Cardiac muscle cell (in vitro differentiated cells and primary cell): ENCODE results near the gene CSRNP3. TPM values are rescaled to one million over a fixed set of nuclear protein-coding genes. Genes with fewer than 3 reads are reported as not detected.

Experiments used
- DNase-seq, 2 donors: peaks; one replicate each; pipeline versions ENCODE4 v3.0.0 to v3.0.0-alpha.2; 2010 to 2017; ENCODE audit warnings: low read depth in 1 of 2, low spot score in 1 of 2
- H3K27ac ChIP-seq: fragments of 200-600 bp; sonication (generic); 2 replicates; pipeline ENCODE4 v1.5.1; 2016
- H3K27me3 ChIP-seq: fragments of 200-600 bp; sonication (generic); 2 replicates; pipeline ENCODE4 v1.6.0; 2016; ENCODE audit warnings: control low read depth
- H3K36me3 ChIP-seq: fragments of 200-600 bp; sonication (generic); 2 replicates; pipeline ENCODE4 v1.5.1; 2016; ENCODE audit warnings: control low read depth
- H3K4me1 ChIP-seq: fragments of 200-600 bp; sonication (generic); 2 replicates; pipeline ENCODE4 v1.8.1; 2017; ENCODE audit warnings: low read depth, mild to moderate bottlenecking, mixed run types
- H3K4me3 ChIP-seq: fragments of 200-600 bp; sonication (generic); 2 replicates; pipeline ENCODE4 v1.5.1; 2016; ENCODE audit warnings: mild to moderate bottlenecking
- H3K9me3 ChIP-seq: fragments of 200-600 bp; sonication (generic); 2 replicates; pipeline ENCODE4 v1.5.1; 2017; ENCODE audit warnings: low read depth, mild to moderate bottlenecking, control low read depth
- CTCF ChIP-seq: IDR thresholded peaks from 2 replicates; pipeline ENCODE4 v1.5.1; 2012; ENCODE audit warnings: low read depth, mild to moderate bottlenecking, low read length
- polyA plus RNA-seq: library from polyadenylated mRNA; unstranded; fragments of >200 nt; fragmentation: Nextera tagmentation; extraction: Ambion mirVana; gene quantifications from 2 replicates; pipeline ENCODE4 v1.2.1, GENCODE V29; 2016
- total RNA-seq: library from RNA; depleted of rRNA; stranded (reverse); fragments of >200 nt; gene quantifications from 2 replicates; pipeline ENCODE4 v1.2.3, GENCODE V29; 2016

CSRNP3 gene
- total and polyA plus RNA-seq, 2 experiments from 2014 or later, result 11.5 to 13.8 TPM

- Histone ChIP-seq H3K36me3 (no peaks in the 10 kb centered on the region), H3K9me3 (no peaks in the 10 kb centered on the region), H3K4me1 (no peaks in the 10 kb centered on the region), H3K27ac (no peak overlapping the region), H3K27me3 (no peaks in the 10 kb centered on the region), H3K4me3 (no peak overlapping the region)
- no peak for DNase-seq
- TF ChIP-seq CTCF, result no peak
Observed at GRCh38 chr2:165428926-165429325, 40.6 kb upstream of the CSRNP3 start.

- no peak for TF ChIP-seq CTCF
- Histone ChIP-seq H3K27ac (no peak overlapping the region), H3K4me1 (no peaks in the 10 kb centered on the region), H3K9me3 (no peaks in the 10 kb centered on the region), H3K27me3 (no peaks in the 10 kb centered on the region), H3K36me3 (no peaks in the 10 kb centered on the region), H3K4me3 (no peak overlapping the region)
- DNase-seq, result no peak
Observed at GRCh38 chr2:165431014-165431413, 38.5 kb upstream of the CSRNP3 start.

GRCh38 chr2:165432234-165432966, 37.1 kb upstream of the CSRNP3 start:
- TF ChIP-seq CTCF, result no peak
- H3K4me1 ChIP-seq, result no peaks in the 10 kb centered on the region
- no peaks in the 10 kb centered on the region for H3K9me3 ChIP-seq
- no peak for DNase-seq
- no peak overlapping the region for H3K27ac ChIP-seq
- no peaks in the 10 kb centered on the region for H3K36me3 ChIP-seq
- no peaks in the 10 kb centered on the region for H3K27me3 ChIP-seq
- no peak overlapping the region for H3K4me3 ChIP-seq

GRCh38 chr2:165434865-165435496, 34.5 kb upstream of the CSRNP3 start:
- no peaks in the 10 kb centered on the region for H3K27me3 ChIP-seq
- H3K36me3 ChIP-seq, result no peaks in the 10 kb centered on the region
- H3K4me3 ChIP-seq, result no peak overlapping the region
- no peak for TF ChIP-seq CTCF
- no peak overlapping the region for H3K27ac ChIP-seq
- no peaks in the 10 kb centered on the region for H3K9me3 ChIP-seq
- H3K4me1 ChIP-seq, result no peaks in the 10 kb centered on the region
- no peak for DNase-seq

GRCh38 chr2:165435611-165436010, 33.9 kb upstream of the CSRNP3 start:
- Histone ChIP-seq H3K4me1 (no peaks in the 10 kb centered on the region), H3K27ac (no peak overlapping the region), H3K36me3 (no peaks in the 10 kb centered on the region), H3K27me3 (no peaks in the 10 kb centered on the region), H3K4me3 (no peak overlapping the region), H3K9me3 (no peaks in the 10 kb centered on the region)
- DNase-seq, result no peak
- no peak for TF ChIP-seq CTCF
